ENCODE data around the gene PRAC2.
A peak's percentile ranks its signal among the peaks of the same experiment; 100 is the strongest.

Gene PRAC2

DNA sequence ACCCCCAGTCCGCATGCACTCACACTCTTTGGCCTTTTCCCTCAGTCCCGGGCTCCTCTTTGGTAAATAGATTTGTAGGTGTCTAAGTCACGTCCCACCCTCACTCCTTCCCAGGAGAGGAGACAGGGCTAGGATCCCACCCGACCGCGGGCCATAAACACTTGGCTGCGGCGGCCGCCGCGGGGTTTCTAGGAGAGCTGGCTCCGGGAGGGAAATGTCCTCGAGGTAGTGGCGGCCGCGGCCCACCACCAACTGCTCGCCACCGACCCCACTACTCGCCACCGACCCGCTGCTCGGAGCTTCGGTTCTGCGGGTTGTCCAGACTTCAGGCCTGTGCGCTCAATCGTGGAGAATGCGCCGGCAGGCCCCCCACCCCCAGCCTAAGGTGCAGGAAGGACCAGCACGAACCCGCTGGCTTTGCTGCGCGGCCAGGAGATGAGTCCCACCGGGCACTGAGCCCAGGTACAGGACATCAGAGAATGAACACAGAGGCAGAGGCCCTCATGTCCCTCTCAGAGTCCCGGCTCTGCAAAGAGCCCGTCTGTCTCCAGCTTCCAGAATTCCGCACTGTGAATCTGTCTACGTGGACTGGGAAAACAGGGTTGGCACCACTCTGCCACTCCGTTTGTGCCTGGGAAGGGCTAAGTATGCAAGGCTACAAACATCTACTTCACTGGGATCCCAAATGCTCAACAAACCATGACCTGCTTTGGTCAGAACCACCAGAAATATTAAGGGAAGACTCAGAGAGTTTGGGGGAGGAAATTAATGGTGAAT, 2.5 kb downstream of the PRAC2 start:
- no peaks in the 10 kb centered on the region for H3K79me1 ChIP-seq (ENCODE audit: low read depth, low read length)
- peaks cover 76 to 100% (median 100%) of the 10 kb centered on the region in 3 experiments for H3K27me3 ChIP-seq (ENCODE audit: control insufficient read depth in 3 of 3, insufficient read depth in 3 of 3, low read depth in 1 of 3, low read length in 3 of 3)
- no CpG with 5 or more reads among the region's 38 CpGs for WGBS, 2 donors (ENCODE audit: extremely low coverage in 2 of 2, insufficient read length in 2 of 2, insufficient replicate concordance in 1 of 2)
- H2AK5ac ChIP-seq (ENCODE audit: low read depth, low read length), result no peak overlapping the region
- no peaks in the 10 kb centered on the region for H3K36me3 ChIP-seq (replicated peaks in 1 of 2; ENCODE audit: control insufficient read depth in 2 of 2, insufficient read depth in 2 of 2, low read length in 2 of 2)
- no peak overlapping the region for H2BK120ac ChIP-seq (ENCODE audit: low read depth, low read length)
- no peaks in the 10 kb centered on the region for H3K4me1 ChIP-seq (ENCODE audit: control insufficient read depth in 2 of 2, insufficient read depth in 1 of 2, low read depth in 1 of 2, low read length in 2 of 2)
- H4K91ac ChIP-seq (ENCODE audit: low read depth, low read length, poor library complexity), result no peak overlapping the region
- no peak overlapping the region for H2BK5ac ChIP-seq (ENCODE audit: low read length)
- DNase-seq (ENCODE audit: low spot score), result no peak
- H3K27ac ChIP-seq (replicated peaks; ENCODE audit: low read length), result no peak overlapping the region
- H2AFZ ChIP-seq (ENCODE audit: low read length), result no peak overlapping the region
- H3K18ac ChIP-seq (ENCODE audit: low read length), result no peak overlapping the region
- H3K4me3 ChIP-seq (ENCODE audit: low read length in 2 of 2), result no peak overlapping the region
- peaks cover 0 to 15% of the 10 kb centered on the region in 2 donors for H3K9me3 ChIP-seq (replicated peaks in 1 of 2; ENCODE audit: control insufficient read depth in 2 of 2, insufficient read depth in 1 of 2, low read depth in 1 of 2, low read length in 2 of 2)
- no peak overlapping the region for H3K9ac ChIP-seq (ENCODE audit: low read depth, low read length, poor library complexity)
- no peak overlapping the region for H2BK12ac ChIP-seq (ENCODE audit: low read length)
- H3K23ac ChIP-seq (ENCODE audit: low read depth, low read length, poor library complexity), result no peak overlapping the region
- no peak overlapping the region for H2BK15ac ChIP-seq (ENCODE audit: low read length)
- H3K14ac ChIP-seq (ENCODE audit: low read length), result no peak overlapping the region
- H3K4me2 ChIP-seq (ENCODE audit: insufficient read depth, low read length, poor library complexity, severe bottlenecking), result no peak overlapping the region
- no peak overlapping the region for H4K8ac ChIP-seq (ENCODE audit: low read depth, low read length)
- no peak overlapping the region for H3K4ac ChIP-seq (ENCODE audit: low read length)

DNA sequence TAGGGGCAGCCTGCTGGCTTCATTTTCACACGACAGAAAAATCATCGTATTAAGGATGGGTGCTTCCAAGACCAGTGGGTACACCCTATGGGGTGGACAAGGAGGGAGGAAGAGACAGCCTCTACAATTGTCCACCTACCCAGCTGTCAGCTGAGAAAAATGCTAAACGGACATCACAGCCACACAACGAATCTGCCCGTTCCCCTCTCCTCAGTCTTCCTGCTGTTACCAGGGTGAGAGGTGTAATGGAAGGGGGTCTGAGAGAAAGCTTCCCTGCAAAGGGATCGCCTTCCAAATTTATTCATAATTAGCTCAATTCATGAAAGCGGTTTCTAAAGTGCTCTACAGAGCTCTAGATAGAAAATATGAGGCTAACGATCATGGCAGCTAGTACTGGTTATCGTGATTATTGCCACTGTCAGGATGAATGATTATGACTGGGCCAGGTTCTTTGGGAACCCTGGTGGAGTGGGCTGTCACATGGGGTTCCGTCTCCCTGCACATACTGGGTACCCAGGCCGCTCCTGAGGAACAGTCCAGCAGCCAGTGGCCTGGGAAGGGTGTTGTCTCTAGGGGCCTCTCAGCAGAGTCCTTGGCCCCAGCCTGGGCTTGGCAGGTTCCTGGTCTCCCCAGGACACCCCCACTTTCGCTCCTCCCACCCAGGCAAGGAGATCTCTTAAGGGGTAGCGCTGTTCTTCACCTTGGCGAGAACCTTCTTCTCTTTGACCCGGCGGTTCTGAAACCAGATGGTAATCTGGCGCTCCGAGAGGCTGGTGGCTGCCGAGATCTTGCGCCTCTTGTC, 3.3 kb downstream of the PRAC2 start:
- H3K23ac ChIP-seq (ENCODE audit: low read depth, low read length, poor library complexity), result peak overlapping the region; percentile 67
- no peak overlapping the region for H4K8ac ChIP-seq (ENCODE audit: low read depth, low read length)
- WGBS, 2 donors (ENCODE audit: extremely low coverage in 2 of 2, insufficient read length in 2 of 2, insufficient replicate concordance in 1 of 2), result no CpG with 5 or more reads among the region's 20 CpGs
- no peaks in the 10 kb centered on the region for H3K79me1 ChIP-seq (ENCODE audit: low read depth, low read length)
- H3K27me3 ChIP-seq (ENCODE audit: control insufficient read depth in 3 of 3, insufficient read depth in 3 of 3, low read depth in 1 of 3, low read length in 3 of 3), result peaks cover 70 to 99% (median 97%) of the 10 kb centered on the region in 3 experiments
- no peaks in the 10 kb centered on the region for H3K4me1 ChIP-seq (ENCODE audit: control insufficient read depth in 2 of 2, insufficient read depth in 1 of 2, low read depth in 1 of 2, low read length in 2 of 2)
- no peak overlapping the region for H3K4me3 ChIP-seq (ENCODE audit: low read length in 2 of 2)
- no peak for DNase-seq (ENCODE audit: low spot score)
- no peak overlapping the region for H2AK5ac ChIP-seq (ENCODE audit: low read depth, low read length)
- no peak overlapping the region for H4K91ac ChIP-seq (ENCODE audit: low read depth, low read length, poor library complexity)
- no peak overlapping the region for H2BK120ac ChIP-seq (ENCODE audit: low read depth, low read length)
- H3K9me3 ChIP-seq (replicated peaks in 1 of 2; ENCODE audit: control insufficient read depth in 2 of 2, insufficient read depth in 1 of 2, low read depth in 1 of 2, low read length in 2 of 2), result peaks cover 0 to 11% of the 10 kb centered on the region in 2 donors
- H3K27ac ChIP-seq (replicated peaks; ENCODE audit: low read length), result no peak overlapping the region
- H3K9ac ChIP-seq (ENCODE audit: low read depth, low read length, poor library complexity), result no peak overlapping the region
- H3K14ac ChIP-seq (ENCODE audit: low read length), result no peak overlapping the region
- no peak overlapping the region for H2BK12ac ChIP-seq (ENCODE audit: low read length)
- H3K4ac ChIP-seq (ENCODE audit: low read length), result no peak overlapping the region
- no peak overlapping the region for H2BK5ac ChIP-seq (ENCODE audit: low read length)
- no peak overlapping the region for H2AFZ ChIP-seq (ENCODE audit: low read length)
- no peak overlapping the region for H2BK15ac ChIP-seq (ENCODE audit: low read length)
- H3K36me3 ChIP-seq (replicated peaks in 1 of 2; ENCODE audit: control insufficient read depth in 2 of 2, insufficient read depth in 2 of 2, low read length in 2 of 2), result no peaks in the 10 kb centered on the region
- no peak overlapping the region for H3K18ac ChIP-seq (ENCODE audit: low read length)
- H3K4me2 ChIP-seq (ENCODE audit: insufficient read depth, low read length, poor library complexity, severe bottlenecking), result no peak overlapping the region

DNA sequence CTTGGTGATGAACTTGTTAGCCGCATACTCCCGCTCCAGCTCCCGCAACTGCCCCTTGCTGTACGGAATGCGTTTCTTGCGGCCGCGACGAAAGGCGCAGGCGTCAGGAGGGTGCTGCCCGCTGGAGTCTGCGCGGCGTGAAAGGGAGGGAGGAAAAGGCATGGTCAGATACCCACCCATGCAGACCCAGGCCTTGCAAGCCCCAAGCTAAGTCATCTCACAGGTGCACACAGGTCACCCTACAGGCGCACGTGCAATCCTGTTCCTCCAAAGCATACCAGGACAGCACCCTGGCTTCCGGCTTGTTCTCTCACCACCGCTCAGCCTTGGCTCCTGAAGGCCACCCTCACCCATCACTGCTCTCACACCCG, 3.9 kb downstream of the PRAC2 start:
- Histone ChIP-seq H3K36me3 (replicated peaks in 1 of 2; ENCODE audit: control insufficient read depth in 2 of 2, insufficient read depth in 2 of 2, low read length in 2 of 2) (no peaks in the 10 kb centered on the region), H2BK120ac (ENCODE audit: low read depth, low read length) (no peak overlapping the region), H3K27me3 (ENCODE audit: control insufficient read depth in 3 of 3, insufficient read depth in 3 of 3, low read depth in 1 of 3, low read length in 3 of 3) (peaks cover 69 to 99% (median 96%) of the 10 kb centered on the region in 3 experiments), H3K18ac (ENCODE audit: low read length) (no peak overlapping the region), H3K23ac (ENCODE audit: low read depth, low read length, poor library complexity) (peak overlapping the region; percentile 67), H2AFZ (ENCODE audit: low read length) (no peak overlapping the region), H3K9me3 (replicated peaks in 1 of 2; ENCODE audit: control insufficient read depth in 2 of 2, insufficient read depth in 1 of 2, low read depth in 1 of 2, low read length in 2 of 2) (peaks cover 0 to 11% of the 10 kb centered on the region in 2 donors), H3K27ac (replicated peaks; ENCODE audit: low read length) (no peak overlapping the region), H4K91ac (ENCODE audit: low read depth, low read length, poor library complexity) (no peak overlapping the region), H4K8ac (ENCODE audit: low read depth, low read length) (no peak overlapping the region), H2AK5ac (ENCODE audit: low read depth, low read length) (no peak overlapping the region), H3K4me1 (ENCODE audit: control insufficient read depth in 2 of 2, insufficient read depth in 1 of 2, low read depth in 1 of 2, low read length in 2 of 2) (no peaks in the 10 kb centered on the region), H2BK12ac (ENCODE audit: low read length) (no peak overlapping the region), H3K4ac (ENCODE audit: low read length) (no peak overlapping the region), H2BK5ac (ENCODE audit: low read length) (no peak overlapping the region), H3K4me2 (ENCODE audit: insufficient read depth, low read length, poor library complexity, severe bottlenecking) (no peak overlapping the region), H3K4me3 (ENCODE audit: low read length in 2 of 2) (peak overlapping the region in 1 of 2 donors; percentile 2), H2BK15ac (ENCODE audit: low read length) (no peak overlapping the region), H3K79me1 (ENCODE audit: low read depth, low read length) (no peaks in the 10 kb centered on the region), H3K9ac (ENCODE audit: low read depth, low read length, poor library complexity) (no peak overlapping the region), H3K14ac (ENCODE audit: low read length) (no peak overlapping the region)
- DNase-seq (ENCODE audit: low spot score), result no peak
- no CpG with 5 or more reads among the region's 20 CpGs for WGBS, 2 donors (ENCODE audit: extremely low coverage in 2 of 2, insufficient read length in 2 of 2, insufficient replicate concordance in 1 of 2)
